Ishikawa (cell line): ENCODE results near the gene LPP.

Source experiments
- EP300 ChIP-seq: IDR thresholded peaks from 2 replicates; pipeline ENCODE4 v1.6.1; 2012; ENCODE audit warnings: borderline replicate concordance
- FOXM1 ChIP-seq: IDR thresholded peaks from 2 replicates; pipeline ENCODE4 v1.6.1; 2012; ENCODE audit warnings: low read depth, borderline replicate concordance
- RAD21 ChIP-seq: IDR thresholded peaks from 2 replicates; pipeline ENCODE4 v1.6.1; 2012; ENCODE audit warnings: low read depth
- TAF1 ChIP-seq: IDR thresholded peaks from 2 replicates; pipeline ENCODE4 v1.6.1; 2012; ENCODE audit warnings: low read depth, mild to moderate bottlenecking
- TCF12 ChIP-seq: IDR thresholded peaks from 2 replicates; pipeline ENCODE4 v1.6.1; 2012; ENCODE audit warnings: low read depth
- TEAD4 ChIP-seq: IDR thresholded peaks from 2 replicates; pipeline ENCODE4 v1.6.1; 2012
- TF ChIP-seq, protein P1 (sequence below): IDR thresholded peaks from 2 replicates; pipeline ENCODE4 v1.6.1; 2012

GRCh38 chr3:188292827-188293226 lies 138.9 kb downstream of the LPP start:
- TF ChIP-seq TAF1 (no peak), TEAD4 (no peak), RAD21 (no peak), FOXM1 (no peak), TCF12 (no peak), EP300 (no peak)
- TF ChIP-seq, protein P1, sequence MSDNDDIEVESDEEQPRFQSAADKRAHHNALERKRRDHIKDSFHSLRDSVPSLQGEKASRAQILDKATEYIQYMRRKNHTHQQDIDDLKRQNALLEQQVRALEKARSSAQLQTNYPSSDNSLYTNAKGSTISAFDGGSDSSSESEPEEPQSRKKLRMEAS, result no peak
